Activated CD4-positive, alpha-beta T cell treated with anti-CD3 and anti-CD28 coated beads, Interleukin-10, Interleukin-2, amounts not matched to agents 100 ng/mL and 50 ng/mL, durations not matched to agents 16 hours and 8 hours (primary cell): ENCODE results near the gene MEGF11.

Source experiments
- DNase-seq: peaks from one replicate; pipeline ENCODE4 v3.0.0-alpha.2; 2020

The MEGF11 gene

DNA sequence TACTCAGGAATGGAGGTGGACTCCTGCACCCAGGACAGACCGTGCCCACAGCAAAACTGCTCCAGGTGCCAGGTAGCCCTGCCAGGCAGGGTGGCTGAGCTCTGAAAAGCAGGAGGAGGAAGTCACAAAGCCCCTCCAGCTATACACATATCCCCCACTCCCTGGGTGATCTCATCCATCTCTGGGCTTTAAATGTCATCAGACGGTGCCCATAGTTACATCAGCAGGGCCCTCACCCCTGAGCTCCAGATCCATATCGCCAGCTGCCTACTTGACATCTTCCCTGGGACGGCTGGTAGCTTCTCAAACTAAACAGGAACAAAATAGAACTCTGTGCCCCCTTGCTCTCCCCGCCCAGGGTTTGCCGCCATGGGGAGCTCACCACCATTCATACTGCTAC, 87.7 kb downstream of the MEGF11 start:
- no peak for DNase-seq

DNA sequence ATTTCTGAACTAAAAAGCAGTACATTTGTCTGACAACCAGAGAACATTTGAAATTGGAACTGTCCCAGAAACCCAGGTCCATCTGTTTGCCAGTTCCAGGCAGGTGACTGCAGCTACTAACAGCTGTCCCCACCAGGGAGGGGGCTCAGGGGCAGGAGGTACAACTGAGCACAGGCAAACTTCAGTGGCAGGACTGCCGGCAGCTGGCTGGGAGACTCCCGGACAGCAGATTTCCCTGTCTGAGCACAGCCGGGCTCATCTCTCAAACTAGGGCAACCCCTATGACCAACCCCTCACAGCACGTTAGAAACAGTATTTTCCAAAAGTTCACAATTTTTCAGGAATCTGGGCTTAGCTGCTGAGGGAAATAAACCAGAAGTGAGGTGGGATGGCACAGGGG, 88.8 kb downstream of the MEGF11 start:
- DNase-seq, result no peak

DNA sequence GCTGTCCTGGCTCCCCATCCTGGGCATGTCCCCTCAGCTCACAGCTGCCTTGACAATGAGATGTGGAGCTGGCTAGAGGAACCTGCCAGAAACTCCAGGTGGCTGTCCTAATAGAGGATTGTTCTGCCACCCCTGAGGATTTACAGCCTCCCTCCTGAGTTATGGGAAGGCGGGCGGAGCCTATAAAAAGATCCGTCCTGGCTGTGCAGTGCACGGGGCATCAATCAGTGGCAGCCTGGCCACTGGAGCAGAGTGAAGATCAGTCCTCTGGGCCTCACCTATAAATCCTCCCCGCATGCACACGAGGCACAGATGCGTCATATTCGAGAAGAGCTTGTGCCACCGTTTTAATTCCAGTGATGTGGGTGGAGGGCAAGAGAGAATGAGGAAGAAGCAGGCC, 90.0 kb downstream of the MEGF11 start:
- no peak for DNase-seq

DNA sequence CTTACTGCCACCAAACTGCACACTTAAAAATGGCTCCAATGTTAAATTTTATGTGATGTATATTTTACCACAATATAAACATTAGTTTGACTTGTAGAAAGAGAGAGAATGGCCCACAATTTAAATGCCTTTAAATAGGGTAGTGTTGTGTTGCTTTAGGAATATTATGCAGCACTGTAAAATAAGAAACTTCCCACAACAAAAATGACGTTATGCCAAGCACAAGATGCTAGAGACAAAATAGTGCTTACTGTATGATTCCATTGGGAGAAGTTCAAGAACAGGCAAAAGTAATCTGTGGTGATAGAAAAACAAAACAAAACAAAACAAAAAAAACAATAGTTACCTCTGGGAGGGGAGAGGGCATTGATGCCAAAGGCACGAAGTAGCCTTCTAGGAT, 91.3 kb downstream of the MEGF11 start:
- DNase-seq, result no peak

DNA sequence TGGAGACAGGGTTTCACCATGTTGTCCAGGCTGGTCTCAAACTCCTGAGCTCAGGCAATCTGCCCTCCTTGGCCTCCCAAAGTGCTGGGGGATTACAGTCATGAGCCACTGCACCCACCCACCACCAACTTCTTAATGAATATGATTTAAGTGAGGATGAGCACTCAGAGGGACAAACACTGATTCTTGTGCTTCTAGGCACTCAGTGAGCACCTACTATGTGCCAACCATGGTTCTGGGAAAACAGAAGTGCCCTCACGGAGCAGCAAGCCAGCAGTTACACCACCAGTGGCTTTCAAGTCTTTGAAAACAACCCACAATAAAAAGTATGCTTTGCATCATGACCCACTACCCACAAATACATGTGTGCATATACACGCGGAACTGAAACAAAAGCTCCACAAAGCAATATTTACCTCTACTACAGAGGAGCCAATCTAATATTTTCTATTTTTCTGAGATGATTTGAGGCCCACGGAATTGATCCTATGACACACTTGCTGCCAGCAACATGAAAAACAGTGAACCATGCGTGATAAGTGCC, 91.9 kb downstream of the MEGF11 start:
- DNase-seq, result no peak

DNA sequence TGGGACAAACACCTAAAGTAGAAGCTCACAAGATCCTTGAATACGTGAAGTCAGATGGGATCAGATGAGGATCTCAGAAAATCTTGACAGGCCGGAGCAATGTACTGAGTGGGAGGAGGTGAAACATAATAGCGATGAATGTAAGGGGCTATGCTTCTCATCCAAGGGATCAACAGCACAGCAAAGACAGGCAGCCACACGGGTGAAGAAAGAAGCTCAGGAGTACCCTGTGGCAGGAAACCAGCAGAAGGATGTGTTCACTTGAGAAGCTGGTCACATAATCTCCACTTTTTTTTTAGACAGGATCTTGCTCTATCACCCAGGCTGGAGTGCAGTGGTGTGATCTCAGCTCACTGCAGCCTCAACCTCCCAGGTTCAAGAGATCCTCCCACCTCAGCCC, 92.4 kb downstream of the MEGF11 start:
- DNase-seq, result no peak

DNA sequence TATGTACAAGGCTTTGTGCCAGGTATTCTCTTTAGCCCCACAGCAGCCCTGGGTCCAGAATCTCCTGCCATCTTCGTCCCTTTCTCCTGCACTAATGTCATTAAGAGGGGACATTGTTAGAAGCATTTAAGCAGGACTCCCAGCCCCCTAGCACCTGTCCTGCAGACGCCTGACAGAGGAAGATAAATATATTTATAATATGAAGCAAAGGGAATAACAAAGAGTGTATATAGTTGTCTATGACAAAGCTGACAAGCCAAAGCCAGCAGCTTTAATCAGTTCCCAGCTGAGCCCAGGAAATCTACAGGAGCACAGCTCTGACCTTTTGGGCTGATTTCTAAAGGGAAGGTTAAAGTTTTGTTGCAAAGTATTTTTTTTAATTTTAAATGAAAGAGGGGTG, 96.0 kb downstream of the MEGF11 start:
- no peak for DNase-seq

DNA sequence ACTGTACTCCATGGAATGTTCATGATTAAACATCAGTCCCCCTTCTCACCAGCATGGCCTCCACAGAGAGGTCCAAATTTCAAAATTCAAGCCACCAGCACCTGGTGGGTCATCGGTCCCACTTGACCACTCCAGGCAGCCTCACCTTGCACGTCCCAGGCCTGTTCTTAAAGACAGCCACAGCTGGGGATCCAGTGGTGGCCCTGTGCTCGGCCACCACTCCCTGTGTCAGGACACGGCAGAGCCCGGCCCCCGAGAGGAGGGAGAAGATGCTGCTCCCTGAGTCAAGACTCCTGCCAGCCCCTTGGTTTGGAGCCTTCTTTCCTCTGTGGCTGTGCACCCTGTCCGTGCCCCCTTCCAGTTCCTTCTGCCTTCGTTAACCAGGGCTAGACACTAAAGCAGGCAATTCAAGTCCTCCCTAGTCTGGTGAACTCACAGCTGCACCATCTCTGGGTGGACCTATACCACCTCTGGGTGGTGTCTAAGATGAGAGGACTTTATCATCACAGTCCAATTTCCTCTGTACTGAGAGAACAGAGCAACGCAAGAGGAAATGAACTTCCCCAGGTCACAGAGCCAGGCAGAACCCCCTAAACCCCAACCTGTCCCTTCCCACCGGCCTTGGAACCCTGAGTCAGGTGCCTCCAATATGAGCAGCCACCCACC, 97.1 kb downstream of the MEGF11 start:
- DNase-seq, result no peak

DNA sequence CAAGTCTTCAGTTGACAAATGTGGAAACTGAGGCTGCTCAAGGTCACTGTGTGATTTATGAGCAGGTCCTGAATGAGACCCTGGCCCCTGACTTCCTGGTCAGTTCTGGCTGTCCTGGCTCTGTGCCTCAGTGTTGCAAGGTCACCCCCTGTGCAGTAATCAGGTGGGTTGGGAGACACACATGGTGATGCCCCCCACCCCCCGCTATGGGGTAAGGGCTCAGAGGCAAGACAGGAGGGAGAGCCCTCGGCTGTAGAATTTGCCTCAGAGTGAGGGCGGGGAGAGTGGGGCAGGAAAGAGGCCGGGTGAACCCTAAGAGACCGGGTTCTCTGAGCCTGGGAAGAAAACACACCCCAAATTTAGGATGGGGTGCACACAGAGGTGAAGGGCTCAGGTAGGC, 98.5 kb downstream of the MEGF11 start:
- DNase-seq, result no peak

DNA sequence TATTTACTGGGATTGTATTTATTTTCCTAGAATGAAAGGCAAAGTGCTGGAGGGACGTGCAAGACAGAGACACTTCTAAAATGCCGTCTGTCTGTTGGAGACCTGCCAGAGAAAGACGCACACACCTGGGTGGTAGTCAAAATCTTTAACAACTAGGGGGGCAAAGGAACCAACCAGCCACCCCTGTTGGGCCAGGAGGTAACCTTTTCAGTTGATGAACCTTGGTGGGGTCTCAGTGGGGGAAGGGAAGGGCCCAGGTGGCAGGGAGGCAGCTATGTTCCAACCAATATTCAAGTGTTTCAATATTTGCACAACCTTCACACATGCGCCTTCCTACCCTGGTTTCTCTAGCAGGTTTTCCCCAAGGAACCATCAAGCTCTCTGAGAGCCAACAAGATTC, 99.0 kb downstream of the MEGF11 start:
- DNase-seq, result no peak

DNA sequence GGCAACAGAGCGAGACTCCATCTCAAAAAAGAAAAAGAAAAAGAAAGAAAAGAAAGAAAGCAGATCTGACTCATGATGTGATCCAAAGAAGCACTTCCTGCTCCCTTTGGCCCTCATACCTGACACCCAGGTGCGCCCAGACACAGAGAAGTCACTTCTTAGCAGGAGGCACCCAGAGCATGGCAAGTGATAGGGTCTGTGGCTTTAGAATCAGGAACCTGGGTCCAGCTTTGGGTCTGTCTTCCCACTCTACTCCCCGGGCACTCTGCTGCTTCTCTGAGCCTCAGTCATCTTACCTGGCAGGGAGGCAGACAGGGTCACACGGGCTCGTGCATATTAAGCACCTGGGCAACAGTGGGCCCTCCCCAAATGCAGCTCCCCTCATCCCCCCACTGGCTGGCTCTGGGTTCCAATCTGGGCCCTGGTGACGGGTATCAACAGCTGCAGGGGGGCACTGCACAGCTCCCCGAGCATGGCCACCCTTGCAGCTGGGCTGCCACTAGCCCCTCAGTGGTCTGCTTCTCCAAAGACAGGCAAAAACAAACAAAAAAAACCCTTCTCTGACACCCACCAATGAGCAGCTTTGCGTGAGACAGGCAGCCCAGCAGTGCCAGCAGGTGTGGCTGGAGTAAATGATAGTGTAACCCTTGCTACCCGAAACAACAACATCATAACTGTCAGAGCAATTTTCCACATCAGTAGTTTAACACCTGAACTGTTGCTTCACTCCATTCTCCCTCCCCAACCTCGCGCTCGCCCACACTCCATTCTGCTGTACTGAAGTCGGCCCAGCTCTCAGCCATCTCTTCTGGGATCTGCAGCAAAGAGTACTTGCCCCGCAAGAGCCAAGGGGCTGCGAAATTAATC, 99.8 kb downstream of the MEGF11 start:
- DNase-seq, result no peak

DNA sequence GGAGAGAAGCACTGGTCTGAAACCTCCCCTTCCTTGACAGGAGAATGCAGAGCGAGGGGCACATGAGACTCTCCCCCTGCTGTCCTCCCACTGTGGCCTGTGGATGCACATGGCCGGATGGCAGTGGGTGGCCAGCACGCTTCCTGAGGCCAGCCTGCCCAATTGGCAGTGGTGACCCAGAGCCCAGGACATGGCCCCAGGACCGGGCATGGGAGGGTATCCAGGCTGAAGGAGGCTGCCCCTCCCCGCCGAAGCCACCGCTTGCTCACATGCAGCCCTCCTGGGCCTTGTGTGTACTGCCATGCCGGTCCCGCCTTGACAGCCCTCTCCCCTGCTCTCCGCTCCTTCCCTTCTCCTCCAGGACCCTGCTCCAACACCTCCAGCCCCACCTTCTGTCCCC, 100.9 kb downstream of the MEGF11 start:
- DNase-seq, result no peak

DNA sequence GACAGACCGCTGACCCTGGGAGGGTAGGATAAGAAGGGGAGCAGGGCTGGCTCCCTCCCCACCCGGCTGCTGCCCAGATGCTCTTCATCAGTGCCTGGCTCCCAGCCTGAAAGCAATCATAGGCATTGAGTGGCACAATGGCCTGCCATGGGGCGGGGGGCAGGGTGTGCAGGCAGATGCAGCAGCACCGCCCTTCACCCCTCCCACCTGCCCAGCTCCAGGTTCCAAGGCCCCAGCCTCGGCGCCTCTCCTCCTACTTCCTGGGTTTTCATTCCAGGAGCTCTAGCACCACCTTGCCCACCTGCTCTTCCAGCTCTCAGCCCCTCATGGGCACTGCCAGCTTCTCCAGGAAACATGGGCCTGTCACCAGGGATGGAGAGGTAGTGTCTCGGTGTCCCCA, 101.7 kb downstream of the MEGF11 start:
- DNase-seq, result no peak

DNA sequence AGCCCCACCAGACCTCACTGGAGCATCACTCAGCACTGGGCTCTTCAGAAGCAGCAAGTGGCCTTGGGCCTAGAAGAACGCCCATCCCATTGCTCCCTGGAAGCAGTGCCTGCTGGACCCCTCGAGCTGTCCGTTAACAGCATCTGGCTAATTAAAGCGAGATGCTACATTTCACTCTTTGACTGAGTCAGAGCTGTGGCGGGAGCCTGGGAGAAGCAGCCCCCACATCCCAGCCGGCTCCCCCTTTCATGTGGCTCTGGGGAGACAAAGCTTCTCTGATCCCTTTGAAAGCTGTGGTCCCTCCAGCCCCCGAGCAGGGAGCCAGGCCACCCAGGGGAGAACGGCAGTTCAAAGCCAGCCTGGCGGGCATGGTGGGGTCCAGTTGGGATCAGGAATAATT, 103.7 kb downstream of the MEGF11 start:
- DNase-seq, result no peak

DNA sequence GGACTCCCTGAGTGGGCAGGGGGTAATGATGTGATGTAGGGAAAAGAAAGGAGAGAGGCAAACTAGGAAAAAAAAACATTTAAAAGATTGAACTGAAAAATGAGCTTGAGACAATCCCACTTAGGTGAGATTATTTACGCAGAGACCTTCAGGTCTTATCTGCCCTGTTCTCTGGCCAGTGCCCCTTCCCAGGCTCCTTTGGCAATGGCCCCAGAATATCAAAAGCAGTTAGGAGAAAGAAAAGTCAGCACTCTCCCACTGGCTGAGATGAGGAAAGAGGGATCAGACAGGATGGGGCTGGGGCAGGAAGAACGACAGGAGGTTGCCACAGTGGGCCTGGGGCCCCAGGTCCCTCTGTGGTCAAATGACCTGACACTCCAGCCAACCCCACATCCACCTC, 105.4 kb downstream of the MEGF11 start:
- DNase-seq, result no peak

DNA sequence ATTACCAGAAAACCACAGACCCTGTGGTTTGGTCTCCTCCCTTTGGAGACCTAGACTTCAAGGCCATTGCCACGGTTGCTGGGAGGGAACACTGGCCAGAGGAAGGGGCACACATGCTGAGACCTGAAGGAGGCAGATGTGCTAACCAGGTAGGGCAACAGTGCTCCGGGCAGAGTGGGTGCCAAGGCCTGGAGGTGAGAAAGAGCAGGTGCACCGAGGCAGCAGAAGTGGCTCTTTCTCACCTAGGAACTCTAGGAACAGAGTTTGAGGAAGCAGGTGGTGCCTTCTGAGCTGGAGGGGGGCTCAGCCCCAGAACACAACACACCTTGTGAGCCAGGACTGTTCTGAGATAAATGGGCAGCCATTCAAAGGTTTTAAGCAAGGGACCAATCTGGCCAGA, 106.1 kb downstream of the MEGF11 start:
- DNase-seq, result no peak

DNA sequence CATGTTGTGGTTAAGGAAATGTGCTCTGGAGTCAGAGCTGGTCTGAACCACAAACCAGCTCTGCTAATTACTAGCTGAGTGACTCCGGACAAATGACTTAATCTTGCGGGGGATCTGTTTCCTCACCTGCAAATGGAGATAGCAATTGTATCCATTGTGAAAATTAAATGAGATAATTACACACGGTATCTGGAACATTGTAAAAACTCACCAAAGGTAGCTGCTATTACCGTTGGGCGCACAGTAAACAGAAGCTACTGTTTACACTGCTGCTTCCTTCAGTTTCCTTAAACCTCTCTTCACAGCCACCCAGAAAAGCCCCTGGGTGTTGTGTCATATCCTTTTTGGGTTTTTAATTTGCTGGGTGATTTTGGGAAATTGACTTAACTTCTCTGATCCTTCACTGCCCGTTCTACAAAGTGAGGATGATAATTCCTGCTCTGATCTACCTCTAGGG, 107.8 kb downstream of the MEGF11 start:
- no peak for DNase-seq

DNA sequence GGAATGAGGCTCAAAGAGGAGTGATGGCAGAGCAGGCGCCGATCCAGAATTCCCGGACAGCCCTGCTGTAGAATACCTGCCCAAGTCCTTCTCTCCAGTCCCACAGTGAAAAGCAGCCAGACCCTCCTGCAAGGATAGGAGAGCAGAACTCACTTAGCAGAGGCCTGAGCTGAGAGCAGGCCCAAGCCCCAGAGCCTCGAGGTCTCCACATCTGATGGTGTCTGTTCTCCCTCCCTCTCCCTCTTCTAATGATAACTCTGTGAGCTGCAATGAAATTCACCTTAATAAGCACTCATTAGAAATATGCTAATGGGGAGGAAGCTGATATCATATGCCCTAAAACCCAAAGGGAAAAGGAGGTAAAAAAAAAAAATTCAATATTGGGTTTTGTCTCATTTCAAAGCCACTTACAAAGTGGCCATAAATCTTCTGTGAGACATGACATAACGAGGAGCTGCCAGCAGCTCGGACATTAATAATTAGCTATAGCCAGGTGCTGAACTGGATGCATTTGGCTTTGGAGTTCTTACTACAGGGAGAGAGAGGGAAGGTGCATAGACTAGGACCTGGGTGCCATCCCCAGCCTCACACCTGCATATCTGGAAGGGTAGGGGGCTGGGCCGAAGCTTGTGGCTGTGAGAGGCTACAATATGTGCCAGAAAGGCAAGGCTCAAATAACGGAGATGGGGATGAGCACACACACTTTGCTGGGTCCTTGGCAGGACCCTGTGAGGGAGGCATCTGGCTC, 108.4 kb downstream of the MEGF11 start:
- no peak for DNase-seq

DNA sequence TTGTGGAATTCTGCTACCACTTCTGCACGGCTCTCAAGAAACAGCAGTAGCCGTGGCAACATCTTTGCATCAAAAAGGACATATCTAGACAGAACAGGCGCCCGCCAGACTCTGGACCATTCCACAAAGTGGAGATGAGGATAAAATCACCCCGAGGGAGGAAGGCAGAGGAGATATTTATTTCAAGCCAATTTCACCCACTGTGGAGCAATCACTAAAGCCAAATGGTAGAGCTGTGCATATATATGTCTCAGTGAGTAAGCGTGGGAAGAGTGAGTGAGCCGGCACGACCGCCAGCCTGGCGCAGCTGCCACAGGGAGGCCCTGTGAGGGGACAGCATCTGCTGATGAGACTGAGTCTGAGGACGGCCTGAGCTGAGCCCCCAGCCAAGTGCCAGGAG, 111.3 kb downstream of the MEGF11 start:
- DNase-seq, result no peak

DNA sequence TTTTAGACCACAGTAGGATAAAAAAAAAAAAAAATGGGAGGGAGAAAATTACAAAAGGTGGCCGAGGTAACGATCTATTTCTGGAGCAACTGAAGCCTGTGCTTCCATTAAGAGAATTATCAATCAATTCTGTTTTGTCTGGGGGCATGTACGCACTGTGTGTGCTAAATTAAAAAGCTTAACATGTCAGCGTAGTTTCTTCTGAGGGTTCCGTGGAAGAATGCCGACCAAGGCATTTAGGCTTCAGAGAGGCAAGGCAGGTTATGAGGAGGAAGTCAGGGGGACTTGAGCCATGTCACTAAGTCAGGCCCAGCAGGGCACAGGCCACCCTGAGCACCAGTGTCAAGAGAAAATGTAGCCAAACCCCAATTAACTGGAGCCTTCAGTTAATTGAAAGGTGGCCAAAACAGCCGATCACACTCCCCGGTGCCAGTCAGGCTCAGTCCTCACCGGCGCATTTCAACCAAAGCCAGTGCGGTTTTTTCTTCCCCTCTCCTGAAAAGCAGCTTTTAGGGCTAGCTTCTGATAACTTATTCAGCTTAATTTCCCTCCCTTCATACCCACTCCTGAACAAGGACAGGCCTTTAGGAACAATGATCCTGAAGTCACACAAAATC, 113.9 kb downstream of the MEGF11 start:
- no peak for DNase-seq

DNA sequence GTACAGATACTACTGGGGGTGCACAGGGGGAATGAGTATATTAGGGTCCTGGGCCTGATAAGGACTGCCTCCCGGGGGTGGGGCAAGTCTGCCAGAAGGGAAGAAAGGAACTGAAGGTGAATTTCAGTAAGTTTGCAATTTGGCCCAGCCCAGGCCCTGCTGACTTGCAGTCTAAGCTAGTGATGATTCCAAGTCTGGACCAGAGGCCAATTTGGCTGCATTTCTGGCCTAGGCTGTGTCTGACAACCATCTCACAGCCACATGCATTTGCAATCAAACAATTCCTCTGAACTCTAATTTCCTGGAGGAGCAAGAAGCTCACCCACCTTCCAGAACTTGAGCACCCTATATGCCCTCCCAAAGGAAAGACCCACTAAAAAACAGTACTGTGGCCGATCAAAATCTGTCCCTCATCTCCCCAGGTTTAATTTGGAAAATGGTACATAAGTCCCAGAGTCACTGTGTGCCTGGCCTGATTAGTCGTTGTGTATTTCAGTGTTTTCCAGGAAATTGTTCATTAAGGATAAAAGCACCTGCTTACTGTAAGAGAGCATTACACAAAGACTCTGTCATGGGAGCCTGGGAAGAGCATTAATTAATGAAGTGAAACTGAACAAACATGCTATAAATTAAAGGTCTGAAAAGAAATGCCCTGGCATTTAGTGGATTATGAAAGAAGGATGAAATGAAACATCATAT, 114.5 kb downstream of the MEGF11 start:
- DNase-seq, result no peak

DNA sequence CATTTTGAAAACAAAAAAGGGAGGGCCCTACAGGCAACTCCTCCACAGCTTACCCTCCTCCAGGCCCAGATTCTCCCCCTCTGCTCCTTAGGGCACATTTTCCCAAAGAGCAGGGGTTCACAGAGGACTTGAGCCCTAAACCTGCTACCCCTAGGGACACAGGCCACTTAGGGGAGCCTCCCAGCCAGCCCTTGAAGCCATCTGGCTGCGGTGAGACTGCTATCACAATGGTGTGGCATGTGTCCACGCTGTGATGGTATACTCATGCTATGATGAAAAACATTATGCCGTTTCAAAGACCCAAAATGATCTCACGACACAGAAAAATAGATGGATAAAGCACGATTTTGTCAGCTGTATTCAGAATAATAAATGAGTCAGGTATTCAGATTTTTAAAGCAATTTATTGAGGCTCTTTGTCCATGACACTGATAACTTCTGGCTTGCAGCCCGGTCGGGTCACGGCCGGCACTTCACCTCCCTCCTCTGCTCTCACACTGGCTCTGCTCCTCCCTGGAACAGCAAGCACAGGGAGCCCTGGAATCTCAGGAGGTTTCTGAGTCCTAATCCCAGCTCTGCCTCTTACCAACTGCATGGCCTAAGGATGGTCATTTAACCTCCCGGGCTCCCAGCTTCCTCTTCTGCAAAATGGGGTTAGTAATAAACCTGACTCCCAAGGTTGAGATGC, 115.3 kb downstream of the MEGF11 start:
- no peak for DNase-seq
